ENCODE data around the gene DECR2.

The DECR2 gene

GRCh38 chr16:363110-363765, 38.4 kb upstream of the DECR2 start:
- DNase-seq (ENCODE audit: low read depth): no peak
- no peak overlapping the region for H3K4me3 ChIP-seq (ENCODE audit: low read depth, low read length)
- no peak for TF ChIP-seq CTCF (IDR thresholded peaks at IDR 0.05; ENCODE audit: insufficient read depth, low read depth, low read length, missing control alignments)

GRCh38 chr16:363766-364490, 37.8 kb upstream of the DECR2 start:
- no peak for TF ChIP-seq CTCF (IDR thresholded peaks at IDR 0.05; ENCODE audit: insufficient read depth, low read depth, low read length, missing control alignments)
- DNase-seq (ENCODE audit: low read depth): no peak
- H3K4me3 ChIP-seq (ENCODE audit: low read depth, low read length): no peak overlapping the region

- no peak for TF ChIP-seq CTCF (IDR thresholded peaks at IDR 0.05; ENCODE audit: insufficient read depth, low read depth, low read length, missing control alignments)
- DNase-seq (ENCODE audit: low read depth): no peak
- no peak overlapping the region for H3K4me3 ChIP-seq (ENCODE audit: low read depth, low read length)
Observed at GRCh38 chr16:364595-365491, 36.8 kb upstream of the DECR2 start.

- no peak for DNase-seq (ENCODE audit: low read depth)
- H3K4me3 ChIP-seq (ENCODE audit: low read depth, low read length): no peak overlapping the region
- TF ChIP-seq CTCF (IDR thresholded peaks at IDR 0.05; ENCODE audit: insufficient read depth, low read depth, low read length, missing control alignments): no peak
Observed at GRCh38 chr16:366476-366875, 35.2 kb upstream of the DECR2 start.

GRCh38 chr16:367333-367903, 34.3 kb upstream of the DECR2 start:
- DNase-seq (ENCODE audit: low read depth): no peak
- no peak overlapping the region for H3K4me3 ChIP-seq (ENCODE audit: low read depth, low read length)
- TF ChIP-seq CTCF (IDR thresholded peaks at IDR 0.05; ENCODE audit: insufficient read depth, low read depth, low read length, missing control alignments): no peak

- DNase-seq (ENCODE audit: low read depth): no peak
- TF ChIP-seq CTCF (IDR thresholded peaks at IDR 0.05; ENCODE audit: insufficient read depth, low read depth, low read length, missing control alignments): no peak
- no peak overlapping the region for H3K4me3 ChIP-seq (ENCODE audit: low read depth, low read length)
Observed at GRCh38 chr16:368388-369158, 33.1 kb upstream of the DECR2 start.
